HCT116 (cell line): Measurements from ENCODE around the gene NFIA. TPM values are rescaled to one million over a fixed set of nuclear protein-coding genes. Genes with fewer than 3 reads are reported as not detected.

Experiments used
- ATAC-seq: fragments of 200-7000 bp; cut with Tn5 transposase; 2 replicates; pipeline ENCODE4 v1.9.1; 2020; ENCODE audit warnings: mild to moderate bottlenecking, moderate library complexity
- BruUV-seq: library from RNA; stranded (reverse); fragments of 400-500 nt; replicated peaks from 2 replicates; lab custom pipeline; 2021; lab: Mats Ljungman, UMichigan
- CTCF ChIA-PET: fragments of 300-600 bp; sonication (Branson Sonifier 250); formaldehyde crosslinking; loops from one replicate; lab custom pipeline; 2021; ENCODE audit warnings: antibody characterized with exemption; lab: Charles Lee
- POLR2A ChIA-PET: fragments of 300-600, 350-600 bp; sonication (Branson Sonifier 250); formaldehyde crosslinking; loops from one replicate; lab custom pipeline; 2021; ENCODE audit warnings: antibody characterized with exemption; lab: Charles Lee
- RAD21 ChIA-PET, 2 experiments: fragments of 300-600 bp; sonication (Branson Sonifier 250); formaldehyde crosslinking; loops; one replicate each; lab custom pipeline; 2023; ENCODE audit warnings: low total read pairs in 2 of 2; ENCODE audit not compliant: uncharacterized antibody in 2 of 2, unreplicated experiment in 2 of 2, low non-redundant PET in 1 of 2; lab: Charles Lee
- DNase-seq: peaks from one replicate; pipeline ENCODE4 v3.0.0-alpha.2; 2010; ENCODE audit warnings: low read depth, low spot score
- H2AFZ ChIP-seq: fragments of 200-600 bp; shearing (Covaris generic), sonication (generic); 2 replicates; pipeline ENCODE4 v1.6.1; 2017; ENCODE audit warnings: low read depth, mixed run types, mixed read lengths, antibody characterized with exemption, low read length; ENCODE audit not compliant: poor library complexity, severe bottlenecking
- H3K27ac ChIP-seq: 2 replicates; pipeline ENCODE4 v1.5.1; 2012; ENCODE audit warnings: low read depth, low read length
- H3K27me3 ChIP-seq: fragments of 200-600 bp; sonication (generic); 2 replicates; pipeline ENCODE4 v1.6.1; 2016; ENCODE audit warnings: mixed run types, low read length, mixed read lengths; ENCODE audit not compliant: insufficient read depth
- H3K36me3 ChIP-seq, 2 experiments: fragments of 200-500 bp in 1 of 2; fragments of 200-600 bp in 1 of 2; sonication (Bioruptor generic) in 1 of 2; sonication (generic) in 1 of 2; 2 replicates each; pipeline versions ENCODE4 v1.5.1 to v1.6.1; 2014 to 2016; ENCODE audit warnings: low read length in 2 of 2, inconsistent platforms in 1 of 2, mixed read lengths in 1 of 2, mixed run types in 1 of 2; ENCODE audit not compliant: insufficient read depth in 2 of 2, control insufficient read depth in 1 of 2
- H3K4me1 ChIP-seq, 2 experiments: fragments of 200-600 bp in 1 of 2; sonication (generic) in 1 of 2; 2 replicates each; pipeline versions ENCODE4 v1.5.1 to v1.6.1; 2012 to 2017; ENCODE audit warnings: low read length in 2 of 2, inconsistent platforms in 1 of 2, mild to moderate bottlenecking in 1 of 2, mixed read lengths in 1 of 2, mixed run types in 1 of 2, moderate library complexity in 1 of 2; ENCODE audit not compliant: insufficient read depth in 2 of 2, control insufficient read depth in 1 of 2
- H3K4me2 ChIP-seq: fragments of 200-600 bp; sonication (generic); 2 replicates; pipeline ENCODE4 v1.6.1; 2017; ENCODE audit warnings: mixed run types, low read length, mixed read lengths
- H3K4me3 ChIP-seq, 2 experiments: fragments of 200-600 bp in 1 of 2; sonication (generic) in 1 of 2; replicated peaks in 1 of 2; 2 replicates each; pipeline ENCODE4 v1.5.1; 2011 to 2016; ENCODE audit warnings: low read length in 2 of 2, control low read depth in 1 of 2, low read depth in 1 of 2, mild to moderate bottlenecking in 1 of 2, mixed read lengths in 1 of 2, mixed run types in 1 of 2
- H3K79me2 ChIP-seq: fragments of 200-600 bp; sonication (generic); 2 replicates; pipeline ENCODE4 v1.6.1; 2017; ENCODE audit warnings: mild to moderate bottlenecking, mixed run types, low read length, moderate library complexity, mixed read lengths; ENCODE audit not compliant: insufficient read depth
- H3K9ac ChIP-seq: fragments of 200-600 bp; sonication (generic); 2 replicates; pipeline ENCODE4 v1.6.1; 2016; ENCODE audit warnings: low read length, mixed read lengths
- H3K9me2 ChIP-seq: fragments of 200-600 bp; sonication (generic), shearing (Covaris generic); 2 replicates; pipeline ENCODE4 v1.6.1; 2017; ENCODE audit warnings: mixed run types, mild to moderate bottlenecking, moderate library complexity; ENCODE audit not compliant: insufficient read depth
- H3K9me3 ChIP-seq, 2 experiments: fragments of 200-500 bp in 1 of 2; fragments of 200-600 bp in 1 of 2; sonication (Bioruptor generic) in 1 of 2; sonication (generic) in 1 of 2; 2 replicates each; pipeline ENCODE4 v1.6.1; 2014 to 2017; ENCODE audit warnings: low read length in 2 of 2, mixed read lengths in 2 of 2, inconsistent platforms in 1 of 2, low read depth in 1 of 2, mild to moderate bottlenecking in 1 of 2, mixed run types in 1 of 2, moderate library complexity in 1 of 2; ENCODE audit not compliant: control insufficient read depth in 1 of 2, insufficient read depth in 1 of 2
- H4K20me1 ChIP-seq: fragments of 200-600 bp; sonication (generic), shearing (Covaris generic); 2 replicates; pipeline ENCODE4 v1.6.1; 2017; ENCODE audit warnings: mixed run types, mild to moderate bottlenecking, moderate library complexity; ENCODE audit not compliant: insufficient read depth
- CBX3 ChIP-seq: IDR thresholded peaks from 2 replicates; pipeline ENCODE4 v1.6.1; 2012; ENCODE audit warnings: low read depth
- CEBPB ChIP-seq: IDR thresholded peaks from 2 replicates; pipeline ENCODE4 v1.6.1; 2012; ENCODE audit warnings: low read depth
- EGR1 ChIP-seq: IDR thresholded peaks from 2 replicates; pipeline ENCODE4 v1.6.1; 2012; ENCODE audit warnings: low read depth
- ELF1 ChIP-seq: IDR thresholded peaks from 2 replicates; pipeline ENCODE4 v1.6.1; 2012; ENCODE audit warnings: low read depth, borderline replicate concordance
- EZH2 ChIP-seq: fragments of 200-600 bp; sonication (generic); IDR thresholded peaks from 2 replicates; pipeline ENCODE4 v1.6.1; 2017; ENCODE audit warnings: antibody characterized with exemption, mixed run types
- EZH2phosphoT487 ChIP-seq: fragments of 200-600 bp; IDR thresholded peaks from 2 replicates; pipeline ENCODE4 v1.6.1; 2018; ENCODE audit warnings: antibody characterized with exemption, borderline replicate concordance
- FOSL1 ChIP-seq: IDR thresholded peaks from 2 replicates; pipeline ENCODE4 v1.6.1; 2012; ENCODE audit warnings: low read depth
- JUND ChIP-seq: IDR thresholded peaks from 2 replicates; pipeline ENCODE4 v1.6.1; 2012
- POLR2A ChIP-seq: IDR thresholded peaks from 2 replicates; pipeline ENCODE4 v1.7.0; 2011; ENCODE audit warnings: borderline replicate concordance; ENCODE audit not compliant: insufficient read depth, insufficient read length; ENCODE audit errors: extremely low read depth
- POLR2AphosphoS5 ChIP-seq: IDR thresholded peaks from 2 replicates; pipeline ENCODE4 v1.6.1; 2011; ENCODE audit warnings: mild to moderate bottlenecking, low read depth, low read length, moderate library complexity
- RAD21 ChIP-seq: IDR thresholded peaks from 2 replicates; pipeline ENCODE4 v1.6.1; 2012; ENCODE audit warnings: low read depth, mild to moderate bottlenecking
- SIN3A ChIP-seq: IDR thresholded peaks from 2 replicates; pipeline ENCODE4 v1.6.1; 2012; ENCODE audit warnings: low read depth
- SRF ChIP-seq: IDR thresholded peaks from 2 replicates; pipeline ENCODE4 v1.6.1; 2012; ENCODE audit warnings: low read depth
- TCF7L2 ChIP-seq: IDR thresholded peaks from 2 replicates; pipeline ENCODE4 v1.7.0; 2011; ENCODE audit warnings: borderline replicate concordance, inconsistent platforms; ENCODE audit not compliant: insufficient read depth, insufficient read length; ENCODE audit errors: extremely low read depth
- YY1 ChIP-seq: IDR thresholded peaks from 2 replicates; pipeline ENCODE4 v1.6.1; 2011; ENCODE audit warnings: low read length, low read depth, moderate library complexity, mild to moderate bottlenecking; ENCODE audit not compliant: insufficient replicate concordance; ENCODE audit errors: extremely low read depth
- ZFX ChIP-seq: fragments of 450-650 bp; IDR thresholded peaks from 2 replicates; pipeline ENCODE4 v1.6.1; 2017
- ZNF274 ChIP-seq: fragments of 200-500 bp; sonication (Bioruptor generic); IDR thresholded peaks from 2 replicates; pipeline ENCODE4 v1.6.1; 2014; ENCODE audit warnings: mild to moderate bottlenecking, low read depth, low read length, inconsistent platforms
- intact Hi-C: fragments of 100-400 bp; cut with micrococcal nuclease; formaldehyde crosslinking; loops from 2 replicates; pipeline ENCODE4 v1.10.0; 2022
- total RNA-seq: library from RNA; stranded (reverse); gene quantifications from one replicate; pipeline ENCODE4 v1.2.1, GENCODE V29; 2021; ENCODE audit not compliant: unreplicated experiment
- TF ChIP-seq, protein P1 (sequence below): IDR thresholded peaks from 2 replicates; pipeline ENCODE4 v1.6.1; 2012
- TF ChIP-seq, protein P2 (sequence below): IDR thresholded peaks from 2 replicates; pipeline ENCODE4 v1.6.1; 2012
- TF ChIP-seq, protein P3 (sequence below): IDR thresholded peaks from 2 replicates; pipeline ENCODE4 v1.6.1; 2011; ENCODE audit warnings: mild to moderate bottlenecking, low read length, moderate library complexity; ENCODE audit not compliant: insufficient replicate concordance; ENCODE audit errors: extremely low read depth
- TF ChIP-seq, protein P4 (sequence below), 3 experiments: fragments of 200-600 bp in 1 of 3; sonication (generic) in 1 of 3; IDR thresholded peaks in 2 of 3; conservative IDR thresholded peaks in 1 of 3; 2 replicates each; pipeline ENCODE4 v1.5.1; 2012 to 2017; ENCODE audit warnings: low read depth in 2 of 3, low read length in 2 of 3, antibody characterized with exemption in 1 of 3, borderline replicate concordance in 1 of 3, control low read depth in 1 of 3, mild to moderate bottlenecking in 1 of 3, mixed read lengths in 1 of 3, mixed run types in 1 of 3, moderate library complexity in 1 of 3; ENCODE audit not compliant: insufficient read depth in 1 of 3

Gene NFIA
- total RNA-seq, 1 experiment from 2014 or later, result 17.2 TPM

DNA sequence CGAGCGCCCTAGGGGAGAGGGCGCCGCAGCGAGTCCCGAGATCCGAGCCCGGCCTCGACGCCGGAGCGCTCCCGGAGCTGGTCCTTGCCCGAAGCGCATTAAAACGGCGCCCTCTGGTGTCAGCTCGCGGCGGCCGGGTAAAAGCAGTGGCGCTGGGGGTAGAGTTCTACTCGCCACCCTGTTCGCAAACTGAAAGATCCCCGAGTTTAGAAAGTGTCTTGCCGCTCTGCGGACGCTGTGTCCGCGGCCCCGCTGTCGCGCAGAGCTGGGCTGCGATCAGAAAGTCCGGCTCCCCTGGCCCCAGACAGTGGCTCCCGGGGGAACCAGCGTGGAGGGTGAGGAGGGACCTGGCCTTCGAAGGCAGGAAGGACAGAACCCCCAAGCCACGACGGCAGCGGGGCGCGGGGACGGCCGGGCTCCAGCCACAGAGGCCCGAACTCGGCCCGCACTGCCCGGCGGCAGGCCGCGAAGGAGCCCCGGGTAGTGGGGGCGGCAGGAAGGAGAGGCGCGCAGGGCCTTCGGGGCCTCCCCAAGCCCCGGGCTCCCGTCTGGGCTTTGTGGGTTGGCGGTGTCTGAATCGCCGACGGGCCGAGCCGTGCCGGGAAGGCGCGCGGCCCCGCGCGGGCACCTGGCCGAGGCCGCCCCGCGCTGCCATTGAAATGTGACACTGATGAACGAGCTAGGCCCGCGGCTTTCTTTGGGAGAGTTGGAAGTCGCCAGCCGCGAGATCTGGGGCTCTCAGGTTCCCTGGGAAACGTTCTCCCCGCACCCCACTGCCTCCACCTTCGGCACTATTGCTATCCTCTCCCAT, 39.1 kb upstream of the NFIA start:
- Histone ChIP-seq H3K4me1 (peaks cover 0 to 9% of the 10 kb centered on the region in 2 experiments; a peak in 1 of 4 replicates), H3K27ac (no peak overlapping the region), H4K20me1 (no peaks in the 10 kb centered on the region), H3K9ac (no peak overlapping the region), H3K79me2 (no peaks in the 10 kb centered on the region), H3K9me2 (no peaks in the 10 kb centered on the region), H3K4me3 (peak overlapping the region; percentile 34 to 54), H3K27me3 (no peaks in the 10 kb centered on the region), H3K9me3 (no peaks in the 10 kb centered on the region), H3K36me3 (no peaks in the 10 kb centered on the region), H2AFZ (peak overlapping the region; percentile 89), H3K4me2 (peak overlapping the region; percentile 85)
- DNase-seq, result peak; percentile 28
- intact Hi-C loops, result loop anchor here (2.0 to 5.0 kb wide), 5 partner anchors 64 to 1072 kb away; no protein-coding TSS in a partner anchor
- ChIA-PET CTCF (interaction anchor here (0.6 to 2.8 kb wide), 13 partner anchors 9 to 1072 kb away, joined by 3 to 36 read pairs (median 5); partner anchors contain the start of gene NFIA), RAD21 (interaction anchor here (0.6 to 1.5 kb wide), 3 partner anchors 195 to 762 kb away, joined by 4 to 7 read pairs (median 4); no protein-coding TSS in a partner anchor), POLR2A (no interaction called here)
- BruUV-seq, result no TSS peak
- peak; percentile 99 for ATAC-seq
- TF ChIP-seq FOSL1 (no peak), ZNF274 (no peak), CEBPB (no peak), EZH2phosphoT487 (no peak), TCF7L2 (no peak), JUND (no peak), ZFX (no peak), EGR1 (no peak), POLR2AphosphoS5 (no peak), YY1 (peak; percentile 54), CBX3 (0 out of 2 replicates have a peak, but pooled peaks have one; percentile 44), SRF (no peak), EZH2 (no peak), POLR2A (no peak), RAD21 (peak; percentile 86), SIN3A (no peak), ELF1 (no peak)
- TF ChIP-seq, protein P1, sequence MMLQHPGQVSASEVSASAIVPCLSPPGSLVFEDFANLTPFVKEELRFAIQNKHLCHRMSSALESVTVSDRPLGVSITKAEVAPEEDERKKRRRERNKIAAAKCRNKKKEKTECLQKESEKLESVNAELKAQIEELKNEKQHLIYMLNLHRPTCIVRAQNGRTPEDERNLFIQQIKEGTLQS, result no peak
- TF ChIP-seq, protein P2, sequence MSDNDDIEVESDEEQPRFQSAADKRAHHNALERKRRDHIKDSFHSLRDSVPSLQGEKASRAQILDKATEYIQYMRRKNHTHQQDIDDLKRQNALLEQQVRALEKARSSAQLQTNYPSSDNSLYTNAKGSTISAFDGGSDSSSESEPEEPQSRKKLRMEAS, result no peak
- TF ChIP-seq, protein P3, sequence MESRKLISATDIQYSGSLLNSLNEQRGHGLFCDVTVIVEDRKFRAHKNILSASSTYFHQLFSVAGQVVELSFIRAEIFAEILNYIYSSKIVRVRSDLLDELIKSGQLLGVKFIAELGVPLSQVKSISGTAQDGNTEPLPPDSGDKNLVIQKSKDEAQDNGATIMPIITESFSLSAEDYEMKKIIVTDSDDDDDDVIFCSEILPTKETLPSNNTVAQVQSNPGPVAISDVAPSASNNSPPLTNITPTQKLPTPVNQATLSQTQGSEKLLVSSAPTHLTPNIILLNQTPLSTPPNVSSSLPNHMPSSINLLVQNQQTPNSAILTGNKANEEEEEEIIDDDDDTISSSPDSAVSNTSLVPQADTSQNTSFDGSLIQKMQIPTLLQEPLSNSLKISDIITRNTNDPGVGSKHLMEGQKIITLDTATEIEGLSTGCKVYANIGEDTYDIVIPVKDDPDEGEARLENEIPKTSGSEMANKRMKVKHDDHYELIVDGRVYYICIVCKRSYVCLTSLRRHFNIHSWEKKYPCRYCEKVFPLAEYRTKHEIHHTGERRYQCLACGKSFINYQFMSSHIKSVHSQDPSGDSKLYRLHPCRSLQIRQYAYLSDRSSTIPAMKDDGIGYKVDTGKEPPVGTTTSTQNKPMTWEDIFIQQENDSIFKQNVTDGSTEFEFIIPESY, result no peak
- TF ChIP-seq, protein P4, sequence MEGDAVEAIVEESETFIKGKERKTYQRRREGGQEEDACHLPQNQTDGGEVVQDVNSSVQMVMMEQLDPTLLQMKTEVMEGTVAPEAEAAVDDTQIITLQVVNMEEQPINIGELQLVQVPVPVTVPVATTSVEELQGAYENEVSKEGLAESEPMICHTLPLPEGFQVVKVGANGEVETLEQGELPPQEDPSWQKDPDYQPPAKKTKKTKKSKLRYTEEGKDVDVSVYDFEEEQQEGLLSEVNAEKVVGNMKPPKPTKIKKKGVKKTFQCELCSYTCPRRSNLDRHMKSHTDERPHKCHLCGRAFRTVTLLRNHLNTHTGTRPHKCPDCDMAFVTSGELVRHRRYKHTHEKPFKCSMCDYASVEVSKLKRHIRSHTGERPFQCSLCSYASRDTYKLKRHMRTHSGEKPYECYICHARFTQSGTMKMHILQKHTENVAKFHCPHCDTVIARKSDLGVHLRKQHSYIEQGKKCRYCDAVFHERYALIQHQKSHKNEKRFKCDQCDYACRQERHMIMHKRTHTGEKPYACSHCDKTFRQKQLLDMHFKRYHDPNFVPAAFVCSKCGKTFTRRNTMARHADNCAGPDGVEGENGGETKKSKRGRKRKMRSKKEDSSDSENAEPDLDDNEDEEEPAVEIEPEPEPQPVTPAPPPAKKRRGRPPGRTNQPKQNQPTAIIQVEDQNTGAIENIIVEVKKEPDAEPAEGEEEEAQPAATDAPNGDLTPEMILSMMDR (IDR thresholded peaks at IDR 0.05 in 2 of 3, conservative IDR thresholded peaks at IDR 0.05 in 1 of 3; ENCODE audit: borderline replicate concordance in 1 of 3, insufficient read depth in 1 of 3, low read depth in 2 of 3, low read length in 2 of 3), result peak; percentile 75 to 81 (median 77)
